GM13977 (cell line): ENCODE data around the gene TMEM215.
"Not testable (repeated sequence)": the region's sequence is repeated elsewhere in the genome, so short reads cannot be mapped to it uniquely, and the experiment has no call there.

Source experiments
- DNase-seq: peaks from one replicate; pipeline ENCODE4 v3.0.0; 2012; ENCODE audit warnings: low spot score
- CTCF ChIP-seq: IDR thresholded peaks from 2 replicates; pipeline ENCODE4 v1.5.1; 2012; ENCODE audit warnings: mild to moderate bottlenecking, control low read depth; ENCODE audit not compliant: insufficient read depth; ENCODE audit errors: extremely low read depth, missing control alignments
- in situ Hi-C: fragments of 300-500 bp; cut with MboI; formaldehyde crosslinking; loops from one replicate; pipeline ENCODE4 v1.12.0; 2022; ENCODE audit warnings: low sequenced_read_pairs, low pct_unique_long_range_greater_than_20kb, mixed read lengths, inconsistent platforms; ENCODE audit not compliant: unreplicated experiment

TMEM215 gene

GRCh38 chr9:32787816-32788215 lies 4.5 kb downstream of the TMEM215 start:
- in situ Hi-C loops = no loop called here
- DNase-seq = no peak
- TF ChIP-seq CTCF = no peak

GRCh38 chr9:32796015-32796414 lies 12.7 kb downstream of the TMEM215 start:
- DNase-seq, in situ Hi-C loops: not testable (repeated sequence)

GRCh38 chr9:32801530-32801929 lies 18.2 kb downstream of the TMEM215 start:
- in situ Hi-C loops = no loop called here
- TF ChIP-seq CTCF = no peak
- DNase-seq = no peak

GRCh38 chr9:32807217-32807616 lies 23.9 kb downstream of the TMEM215 start:
- DNase-seq = no peak
- in situ Hi-C loops = no loop called here
- TF ChIP-seq CTCF = no peak

GRCh38 chr9:32811246-32811645 lies 27.9 kb downstream of the TMEM215 start:
- in situ Hi-C loops = no loop called here
- TF ChIP-seq CTCF = no peak
- no peak for DNase-seq

- no peak for TF ChIP-seq CTCF
- in situ Hi-C loops = no loop called here
- no peak for DNase-seq
Measured at GRCh38 chr9:32820322-32820721, 37.0 kb downstream of the TMEM215 start.

- no peak for DNase-seq
- TF ChIP-seq CTCF = no peak
- in situ Hi-C loops = no loop called here
Measured at GRCh38 chr9:32823101-32823500, 39.8 kb downstream of the TMEM215 start.
